B cell (primary cell): ENCODE results near the gene KRT39. TPM values are rescaled to one million over a fixed set of nuclear protein-coding genes. Genes with fewer than 3 reads are reported as not detected.

Source experiments
- ATAC-seq: fragments of 200-7000 bp; cut with Tn5 transposase; one replicate; pipeline ENCODE4 v1.10.0; 2021; ENCODE audit warnings: low read depth, mild to moderate bottlenecking, moderate number of reproducible peaks, moderate library complexity
- CTCF ChIA-PET: fragments of 350-600 bp; sonication (Branson Sonifier 250); formaldehyde crosslinking; loops from one replicate; lab custom pipeline; 2021; ENCODE audit warnings: antibody characterized with exemption, inconsistent platforms; lab: Charles Lee
- POLR2A ChIA-PET: fragments of 350-600 bp; sonication (Branson Sonifier 250); formaldehyde crosslinking; loops from one replicate; lab custom pipeline; 2021; ENCODE audit warnings: antibody characterized with exemption; lab: Charles Lee
- DNase-seq: peaks from one replicate; pipeline ENCODE4 v3.0.0; 2013
- H2AFZ ChIP-seq: 2 replicates; pipeline ENCODE4 v1.6.1; 2012; ENCODE audit warnings: mild to moderate bottlenecking, low read depth, low read length; ENCODE audit not compliant: insufficient read depth, poor library complexity, severe bottlenecking
- H3K27ac ChIP-seq, 2 donors: 1 replicate in 1 of 2; 2 replicates in 1 of 2; pipeline ENCODE4 v1.5.1; 2012 to 2013; ENCODE audit warnings: low read length in 2 of 2, mild to moderate bottlenecking in 2 of 2, moderate library complexity in 1 of 2
- H3K27me3 ChIP-seq, 4 experiments: fragments of 200-600 bp in 1 of 4; sonication (generic) in 1 of 4; replicated peaks in 1 of 4; 1 replicate in 2 of 4; 2 replicates in 2 of 4; pipeline versions ENCODE4 v1.6.1 to v1.7.0; 2013 to 2016; ENCODE audit warnings: low read length in 3 of 4, mild to moderate bottlenecking in 2 of 4, mixed read lengths in 1 of 4, moderate library complexity in 1 of 4; ENCODE audit not compliant: insufficient read depth in 4 of 4, control insufficient read depth in 3 of 4; ENCODE audit errors: control extremely low read depth in 1 of 4
- H3K36me3 ChIP-seq, 2 experiments: replicated peaks in 1 of 2; 1 replicate in 1 of 2; 2 replicates in 1 of 2; pipeline versions ENCODE4 v1.6.1 to v1.7.1; 2013; ENCODE audit warnings: low read length in 1 of 2; ENCODE audit not compliant: insufficient read depth in 2 of 2, control insufficient read depth in 1 of 2; ENCODE audit errors: control extremely low read depth in 1 of 2, extremely low read depth in 1 of 2
- H3K4me1 ChIP-seq, 2 donors: fragments of 200-600 bp in 1 of 2; sonication (generic) in 1 of 2; 1 replicate in 1 of 2; 2 replicates in 1 of 2; pipeline versions ENCODE4 v1.5.1 to v1.6.1; 2013 to 2017; ENCODE audit warnings: low read length in 2 of 2; ENCODE audit not compliant: control insufficient read depth in 2 of 2, insufficient read depth in 2 of 2
- H3K4me2 ChIP-seq: replicated peaks from 2 replicates; pipeline ENCODE3; 2012; ENCODE audit warnings: mild to moderate bottlenecking, low read depth, low read length; ENCODE audit not compliant: poor library complexity, severe bottlenecking
- H3K4me3 ChIP-seq, 5 experiments: fragments of 200-600 bp in 1 of 5; sonication (generic) in 1 of 5; 1 replicate in 3 of 5; 2 replicates in 2 of 5; pipeline versions ENCODE4 v1.5.1 to v1.7.0; 2011 to 2016; ENCODE audit warnings: low read length in 4 of 5, mild to moderate bottlenecking in 4 of 5, low read depth in 2 of 5, control low read depth in 1 of 5, moderate library complexity in 1 of 5; ENCODE audit not compliant: insufficient read depth in 1 of 5; ENCODE audit errors: control extremely low read depth in 1 of 5, extremely low read depth in 1 of 5
- H3K79me2 ChIP-seq: fragments of 200-600 bp; sonication (generic); one replicate; pipeline ENCODE4 v1.6.0; 2016; ENCODE audit warnings: low read length; ENCODE audit not compliant: control insufficient read depth, insufficient read depth
- H3K9ac ChIP-seq: fragments of 200-600 bp; sonication (generic); 2 replicates; pipeline ENCODE4 v1.6.1; 2017; ENCODE audit warnings: mild to moderate bottlenecking, low read length, moderate library complexity
- H3K9me3 ChIP-seq, 3 donors: one replicate each; pipeline versions ENCODE4 v1.6.1 to v1.7.1; 2013; ENCODE audit warnings: low read length in 2 of 3; ENCODE audit not compliant: control insufficient read depth in 2 of 3, insufficient read depth in 1 of 3; ENCODE audit errors: control extremely low read depth in 1 of 3
- H4K20me1 ChIP-seq: 2 replicates; pipeline ENCODE4 v1.6.0; 2012; ENCODE audit warnings: mild to moderate bottlenecking, low read length; ENCODE audit not compliant: insufficient read depth, control insufficient read depth, poor library complexity, severe bottlenecking
- H3K27ac Mint-ChIP-seq: one replicate; pipeline ENCODE4 v1.8.0; 2021; ENCODE audit warnings: mixed read lengths
- H3K27me3 Mint-ChIP-seq: one replicate; pipeline ENCODE4 v1.8.0; 2021; ENCODE audit warnings: mixed read lengths
- H3K4me1 Mint-ChIP-seq: one replicate; pipeline ENCODE4 v1.8.0; 2021; ENCODE audit warnings: mixed read lengths
- H3K4me3 Mint-ChIP-seq: one replicate; pipeline ENCODE4 v1.8.0; 2021; ENCODE audit warnings: mixed read lengths
- H3K9me3 Mint-ChIP-seq: one replicate; pipeline ENCODE4 v1.8.0; 2022; ENCODE audit warnings: mixed read lengths; ENCODE audit not compliant: insufficient read depth
- EZH2 ChIP-seq: IDR thresholded peaks from 2 replicates; pipeline ENCODE4 v1.6.1; 2012; ENCODE audit warnings: borderline replicate concordance, low read depth, mild to moderate bottlenecking, moderate library complexity, low read length; ENCODE audit not compliant: insufficient read depth, poor library complexity, severe bottlenecking
- WGBS: methylation state at CpG from one replicate; pipeline ENCODE4 v1.1.5; 2013; ENCODE audit warnings: missing lambda C conversion rate; ENCODE audit not compliant: insufficient coverage; 5-methylcytosine and 5-hydroxymethylcytosine counted together
- intact Hi-C: fragments of 100-400 bp; cut with micrococcal nuclease; formaldehyde crosslinking; loops from one replicate; pipeline ENCODE4 v1.10.0; 2022
- polyA minus RNA-seq: library from RNA; depleted of rRNA, polyadenylated mRNA; stranded (reverse); fragments of >200 nt; gene quantifications from 2 replicates; pipeline ENCODE4 v1.2.3, GENCODE V29; 2012
- polyA plus RNA-seq: library from polyadenylated mRNA; depleted of rRNA; stranded (reverse); fragments of >200 nt; gene quantifications from 2 replicates; pipeline ENCODE4 v1.2.3, GENCODE V29; 2012
- total RNA-seq, 2 donors: library from RNA; stranded (reverse); fragments of 120-200 nt in 1 of 2; gene quantifications; 1 replicate in 1 of 2; 2 replicates in 1 of 2; pipeline versions ENCODE4 v1.2.3 to v1.2.4, GENCODE V29; 2013 to 2022
- TF ChIP-seq, protein P1 (sequence below): fragments of 200-600 bp; IDR thresholded peaks from one replicate; pipeline ENCODE4 v1.8.0; 2022; ENCODE audit warnings: antibody characterized with exemption, mild to moderate bottlenecking

KRT39 gene
- total RNA-seq (not detected in 2 replicates), polyA plus RNA-seq (not detected in 2 replicates), polyA minus RNA-seq (not detected in 2 replicates)
- 0.21 TPM for total RNA-seq (2013)

- peaks cover 0 to 2% (median 0%) of the 10 kb centered on the region in 3 donors for H3K9me3 ChIP-seq
- no peaks in the 10 kb centered on the region for H3K79me2 ChIP-seq
- no CpG with 5 or more reads among the region's 1 CpG for WGBS
- peaks cover 0 to 3% (median 0%) of the 10 kb centered on the region in 4 experiments for H3K27me3 ChIP-seq
- Mint-ChIP-seq H3K4me1 (no peaks in the 10 kb centered on the region), H3K27me3 (peaks cover 32% of the 10 kb centered on the region), H3K9me3 (peaks cover 5% of the 10 kb centered on the region), H3K4me3 (no peak within 1 kb of the TSS), H3K27ac (no peak within 1 kb of the TSS)
- no peak within 1 kb of the TSS for H3K9ac ChIP-seq
- H3K36me3 ChIP-seq, result no peaks in the 10 kb centered on the region
- POLR2A ChIA-PET, result no interaction called here
- no peak within 1 kb of the TSS for H2AFZ ChIP-seq
- H3K27ac ChIP-seq, result no peak within 1 kb of the TSS
- DNase-seq (no peak), ATAC-seq (no peak)
- H4K20me1 ChIP-seq, result no peaks in the 10 kb centered on the region
- intact Hi-C loops, result loop anchor here (10.0 kb wide), 1 partner anchor 228 kb away; no protein-coding TSS in a partner anchor
- CTCF ChIA-PET, result interaction anchor here (1.2 kb wide), 2 partner anchors 15 to 355 kb away, joined by 3 read pairs; no protein-coding TSS in a partner anchor
- H3K4me1 ChIP-seq, result no peaks in the 10 kb centered on the region
- no peak within 1 kb of the TSS for H3K4me2 ChIP-seq
- no peak within 1 kb of the TSS for H3K4me3 ChIP-seq
- TF ChIP-seq EZH2, result no peak
- TF ChIP-seq, protein P1, sequence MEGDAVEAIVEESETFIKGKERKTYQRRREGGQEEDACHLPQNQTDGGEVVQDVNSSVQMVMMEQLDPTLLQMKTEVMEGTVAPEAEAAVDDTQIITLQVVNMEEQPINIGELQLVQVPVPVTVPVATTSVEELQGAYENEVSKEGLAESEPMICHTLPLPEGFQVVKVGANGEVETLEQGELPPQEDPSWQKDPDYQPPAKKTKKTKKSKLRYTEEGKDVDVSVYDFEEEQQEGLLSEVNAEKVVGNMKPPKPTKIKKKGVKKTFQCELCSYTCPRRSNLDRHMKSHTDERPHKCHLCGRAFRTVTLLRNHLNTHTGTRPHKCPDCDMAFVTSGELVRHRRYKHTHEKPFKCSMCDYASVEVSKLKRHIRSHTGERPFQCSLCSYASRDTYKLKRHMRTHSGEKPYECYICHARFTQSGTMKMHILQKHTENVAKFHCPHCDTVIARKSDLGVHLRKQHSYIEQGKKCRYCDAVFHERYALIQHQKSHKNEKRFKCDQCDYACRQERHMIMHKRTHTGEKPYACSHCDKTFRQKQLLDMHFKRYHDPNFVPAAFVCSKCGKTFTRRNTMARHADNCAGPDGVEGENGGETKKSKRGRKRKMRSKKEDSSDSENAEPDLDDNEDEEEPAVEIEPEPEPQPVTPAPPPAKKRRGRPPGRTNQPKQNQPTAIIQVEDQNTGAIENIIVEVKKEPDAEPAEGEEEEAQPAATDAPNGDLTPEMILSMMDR, result no peak
Measured at GRCh38 chr17:40966848-40967247, at the start of gene KRT39. KRT39 (minus strand) TSS chr17:40966948; CDS start chr17:40966856, 92 bp downstream.

- Histone ChIP-seq H3K4me3 (no peak overlapping the region), H2AFZ (no peak overlapping the region), H3K4me1 (no peaks in the 10 kb centered on the region), H4K20me1 (no peaks in the 10 kb centered on the region), H3K27ac (no peak overlapping the region), H3K4me2 (no peak overlapping the region), H3K79me2 (no peaks in the 10 kb centered on the region), H3K9ac (no peak overlapping the region), H3K27me3 (no peaks in the 10 kb centered on the region), H3K36me3 (no peaks in the 10 kb centered on the region), H3K9me3 (no peaks in the 10 kb centered on the region)
- intact Hi-C loops, result no loop called here
- ATAC-seq, result no peak
- Mint-ChIP-seq H3K4me1 (no peaks in the 10 kb centered on the region), H3K27me3 (peaks cover 14% of the 10 kb centered on the region), H3K9me3 (no peaks in the 10 kb centered on the region), H3K27ac (no peak overlapping the region), H3K4me3 (no peak overlapping the region)
- no peak for TF ChIP-seq EZH2
- TF ChIP-seq, protein P1, result no peak
- ChIA-PET CTCF (no interaction called here), POLR2A (no interaction called here)
- 89% methylated on average over 4 of the region's 7 CpGs for WGBS
- DNase-seq, result no peak
Measured at GRCh38 chr17:41015454-41015853, 48.7 kb upstream of the KRT39 start.
